NT2/D1 (cell line): ENCODE data around the gene TRPM2.

Experiments used
- SUZ12 ChIP-seq: IDR thresholded peaks from 2 replicates; pipeline ENCODE4 v1.6.1; 2011; ENCODE audit not compliant: insufficient read length, insufficient read depth; ENCODE audit errors: extremely low read depth
- YY1 ChIP-seq: IDR thresholded peaks from 2 replicates; pipeline ENCODE4 v1.6.1; 2011; ENCODE audit not compliant: insufficient read length, insufficient read depth
- ZNF274 ChIP-seq: IDR thresholded peaks from 2 replicates; pipeline ENCODE4 v1.6.1; 2011; ENCODE audit warnings: mild to moderate bottlenecking, low read depth, low read length

GRCh38 chr21:44478124-44478800 lies 124.8 kb downstream of the TRPM2 start:
- no peak for TF ChIP-seq SUZ12
- no peak for TF ChIP-seq ZNF274
- no peak for TF ChIP-seq YY1
